ENCODE results near the gene ANO8. TPM values are rescaled to one million over a fixed set of nuclear protein-coding genes. Genes with fewer than 3 reads are reported as not detected.

Gene ANO8
- total and polyA plus RNA-seq, 2 of the 13 experiments (the other 11 are each of a cell fraction or from before 2014, with no cell fraction given): 1.8 to 3.5 TPM

- CTCF ChIA-PET (ENCODE audit: low intra/inter-chr PET ratio, low total read pairs): no interaction called here
- peaks cover 8 to 12% of the 10 kb centered on the region in 2 experiments; a peak in 4 of 5 replicates for H3K36me3 ChIP-seq (replicated peaks in 1 of 2; ENCODE audit: control insufficient read depth in 1 of 2, insufficient read depth in 2 of 2, low read length in 2 of 2)
- H3K9ac ChIP-seq (ENCODE audit: insufficient read depth, low read depth, low read length): peak overlapping the region; percentile 74
- peak overlapping the region; percentile 62 for H3K27ac ChIP-seq (ENCODE audit: extremely low read length, insufficient read depth, low read length)
- no TSS peak for BruUV-seq (replicated peaks)
- no peak overlapping the region for H2AFZ ChIP-seq (ENCODE audit: low read length)
- WGBS (ENCODE audit: low lambda C conversion rate): 9% methylated on average over 9 of the region's 23 CpGs
- peak overlapping the region; percentile 92 for H3K4me2 ChIP-seq (ENCODE audit: low read depth, low read length)
- ATAC-seq: no peak
- H3K79me2 ChIP-seq (ENCODE audit: insufficient read depth, low read length): peaks cover 30% of the 10 kb centered on the region
- in situ Hi-C loops (cut with HindIII; ENCODE audit: extremely low pct_ligation_motif_present, low pct_unique_long_range_greater_than_20kb) (no loop called here), intact Hi-C loops (cut with micrococcal nuclease; ENCODE audit: unreplicated experiment) (loop anchor here (2.0 kb wide), 1 partner anchor 27 kb away; the partner anchor contains the start of gene GTPBP3)
- no peak for DNase-seq (ENCODE audit: low spot score)
- peak overlapping the region; percentile 75 to 87 (median 84) for H3K4me3 ChIP-seq (replicated peaks in 1 of 3; ENCODE audit: insufficient read depth in 1 of 3, low read depth in 2 of 3, low read length in 3 of 3)
- H3K27me3 ChIP-seq (ENCODE audit: control insufficient read depth in 1 of 2, insufficient read depth in 2 of 2, low read length in 2 of 2): no peaks in the 10 kb centered on the region; a peak in 1 of 5 replicates
- no peaks in the 10 kb centered on the region for H3K9me3 ChIP-seq (ENCODE audit: low read length)
- FAIRE-seq: no peak
- peaks cover 39% of the 10 kb centered on the region for H3K4me1 ChIP-seq (ENCODE audit: insufficient read depth, low read length)
- POLR2A ChIA-PET: interaction anchor here (0.6 to 3.1 kb wide), 10 partner anchors 8 to 236 kb away, joined by 3 to 37 read pairs (median 4); partner anchors contain the start of genes ANO8, MVB12A and USE1
- H4K20me1 ChIP-seq (ENCODE audit: insufficient read depth, low read length): peaks cover 7% of the 10 kb centered on the region
- TF ChIP-seq ZNF18 (CRISPR knock-in tag; IDR thresholded peaks at IDR 0.05; ENCODE audit: insufficient replicate concordance): peak; percentile 59
- TF ChIP-seq ASH2L (IDR thresholded peaks at IDR 0.05; ENCODE audit: insufficient read length, low read depth, low read length): peak; percentile 10
- TF ChIP-seq, protein P1, sequence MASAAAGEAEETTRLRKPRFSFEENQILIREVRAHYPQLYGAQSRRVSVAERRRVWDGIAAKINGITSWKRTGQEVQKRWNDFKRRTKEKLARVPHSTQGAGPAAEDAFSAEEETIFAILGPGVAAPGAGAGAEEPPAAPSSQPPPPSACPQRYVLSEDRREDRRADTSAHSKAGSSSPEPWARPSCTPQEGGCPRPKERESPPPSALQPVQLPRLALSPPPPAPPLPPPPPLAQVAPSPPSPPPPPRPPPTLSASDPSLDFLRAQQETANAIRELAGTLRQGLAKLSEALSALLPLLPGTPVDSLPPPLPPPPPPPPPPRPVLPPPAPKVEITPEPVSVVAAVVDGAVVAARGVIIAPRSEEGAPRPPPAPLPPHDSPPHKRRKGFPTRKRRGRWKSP (CRISPR knock-in tag; IDR thresholded peaks at IDR 0.05): 0 out of 2 replicates have a peak, but pooled peaks have one; percentile 11
- TF ChIP-seq KLF9 (CRISPR knock-in tag; IDR thresholded peaks at IDR 0.05; ENCODE audit: low read depth): no peak
- TF ChIP-seq KLF16 (CRISPR knock-in tag; IDR thresholded peaks at IDR 0.05): no peak
- TF ChIP-seq KMT2A (CRISPR knock-in tag; IDR thresholded peaks at IDR 0.05): no peak
- no peak for TF ChIP-seq ZSCAN12 (CRISPR knock-in tag; IDR thresholded peaks at IDR 0.05)
- TF ChIP-seq MAFF (IDR thresholded peaks at IDR 0.05; ENCODE audit: low read depth, low read length): no peak
- TF ChIP-seq KDM5A (IDR thresholded peaks at IDR 0.05; ENCODE audit: borderline replicate concordance, low read length): peak; percentile 33; the same call in 1 of the 2 replicates
- TF ChIP-seq JUND (CRISPR knock-in tag; IDR thresholded peaks at IDR 0.05): no peak
- TF ChIP-seq, protein P2, sequence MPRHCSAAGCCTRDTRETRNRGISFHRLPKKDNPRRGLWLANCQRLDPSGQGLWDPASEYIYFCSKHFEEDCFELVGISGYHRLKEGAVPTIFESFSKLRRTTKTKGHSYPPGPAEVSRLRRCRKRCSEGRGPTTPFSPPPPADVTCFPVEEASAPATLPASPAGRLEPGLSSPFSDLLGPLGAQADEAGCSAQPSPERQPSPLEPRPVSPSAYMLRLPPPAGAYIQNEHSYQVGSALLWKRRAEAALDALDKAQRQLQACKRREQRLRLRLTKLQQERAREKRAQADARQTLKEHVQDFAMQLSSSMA (CRISPR knock-in tag; IDR thresholded peaks at IDR 0.05): no peak
- 0 out of 2 replicates have a peak, but pooled peaks have one; percentile 46 for TF ChIP-seq ZNF224 (CRISPR knock-in tag; IDR thresholded peaks at IDR 0.05)
- no peak for TF ChIP-seq MTA1 (CRISPR knock-in tag; IDR thresholded peaks at IDR 0.05; ENCODE audit: borderline replicate concordance)
- TF ChIP-seq MAZ (IDR thresholded peaks at IDR 0.05; ENCODE audit: borderline replicate concordance, low read depth, low read length): 0 out of 2 replicates have a peak, but pooled peaks have one; percentile 31
- TF ChIP-seq MAZ (CRISPR knock-in tag; IDR thresholded peaks at IDR 0.05; ENCODE audit: low read depth): no peak
- TF ChIP-seq, protein P3, sequence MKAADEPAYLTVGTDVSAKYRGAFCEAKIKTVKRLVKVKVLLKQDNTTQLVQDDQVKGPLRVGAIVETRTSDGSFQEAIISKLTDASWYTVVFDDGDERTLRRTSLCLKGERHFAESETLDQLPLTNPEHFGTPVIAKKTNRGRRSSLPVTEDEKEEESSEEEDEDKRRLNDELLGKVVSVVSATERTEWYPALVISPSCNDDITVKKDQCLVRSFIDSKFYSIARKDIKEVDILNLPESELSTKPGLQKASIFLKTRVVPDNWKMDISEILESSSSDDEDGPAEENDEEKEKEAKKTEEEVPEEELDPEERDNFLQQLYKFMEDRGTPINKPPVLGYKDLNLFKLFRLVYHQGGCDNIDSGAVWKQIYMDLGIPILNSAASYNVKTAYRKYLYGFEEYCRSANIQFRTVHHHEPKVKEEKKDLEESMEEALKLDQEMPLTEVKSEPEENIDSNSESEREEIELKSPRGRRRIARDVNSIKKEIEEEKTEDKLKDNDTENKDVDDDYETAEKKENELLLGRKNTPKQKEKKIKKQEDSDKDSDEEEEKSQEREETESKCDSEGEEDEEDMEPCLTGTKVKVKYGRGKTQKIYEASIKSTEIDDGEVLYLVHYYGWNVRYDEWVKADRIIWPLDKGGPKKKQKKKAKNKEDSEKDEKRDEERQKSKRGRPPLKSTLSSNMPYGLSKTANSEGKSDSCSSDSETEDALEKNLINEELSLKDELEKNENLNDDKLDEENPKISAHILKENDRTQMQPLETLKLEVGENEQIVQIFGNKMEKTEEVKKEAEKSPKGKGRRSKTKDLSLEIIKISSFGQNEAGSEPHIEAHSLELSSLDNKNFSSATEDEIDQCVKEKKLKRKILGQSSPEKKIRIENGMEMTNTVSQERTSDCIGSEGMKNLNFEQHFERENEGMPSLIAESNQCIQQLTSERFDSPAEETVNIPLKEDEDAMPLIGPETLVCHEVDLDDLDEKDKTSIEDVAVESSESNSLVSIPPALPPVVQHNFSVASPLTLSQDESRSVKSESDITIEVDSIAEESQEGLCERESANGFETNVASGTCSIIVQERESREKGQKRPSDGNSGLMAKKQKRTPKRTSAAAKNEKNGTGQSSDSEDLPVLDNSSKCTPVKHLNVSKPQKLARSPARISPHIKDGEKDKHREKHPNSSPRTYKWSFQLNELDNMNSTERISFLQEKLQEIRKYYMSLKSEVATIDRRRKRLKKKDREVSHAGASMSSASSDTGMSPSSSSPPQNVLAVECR (CRISPR knock-in tag; IDR thresholded peaks at IDR 0.05; ENCODE audit: borderline replicate concordance): peak; percentile 47; the same call in 1 of the 2 replicates
Observed at GRCh38 chr19:17309965-17310461, 24.6 kb downstream of the ANO8 start.
